Effector CD4-positive, alpha-beta T cell (primary cell): ENCODE measurements around the gene OGG1.

Experiments used
- DNase-seq: peaks from one replicate; pipeline ENCODE4 v3.0.0-alpha.2; 2020
- total RNA-seq: gene quantifications from one replicate; lab custom pipeline; 2026; lab: John Stamatoyannopoulos, UW

Gene OGG1
- total RNA-seq = 23.1 reads per million, percentile 50 among the genes with 10 or more reads in this experiment

DNA sequence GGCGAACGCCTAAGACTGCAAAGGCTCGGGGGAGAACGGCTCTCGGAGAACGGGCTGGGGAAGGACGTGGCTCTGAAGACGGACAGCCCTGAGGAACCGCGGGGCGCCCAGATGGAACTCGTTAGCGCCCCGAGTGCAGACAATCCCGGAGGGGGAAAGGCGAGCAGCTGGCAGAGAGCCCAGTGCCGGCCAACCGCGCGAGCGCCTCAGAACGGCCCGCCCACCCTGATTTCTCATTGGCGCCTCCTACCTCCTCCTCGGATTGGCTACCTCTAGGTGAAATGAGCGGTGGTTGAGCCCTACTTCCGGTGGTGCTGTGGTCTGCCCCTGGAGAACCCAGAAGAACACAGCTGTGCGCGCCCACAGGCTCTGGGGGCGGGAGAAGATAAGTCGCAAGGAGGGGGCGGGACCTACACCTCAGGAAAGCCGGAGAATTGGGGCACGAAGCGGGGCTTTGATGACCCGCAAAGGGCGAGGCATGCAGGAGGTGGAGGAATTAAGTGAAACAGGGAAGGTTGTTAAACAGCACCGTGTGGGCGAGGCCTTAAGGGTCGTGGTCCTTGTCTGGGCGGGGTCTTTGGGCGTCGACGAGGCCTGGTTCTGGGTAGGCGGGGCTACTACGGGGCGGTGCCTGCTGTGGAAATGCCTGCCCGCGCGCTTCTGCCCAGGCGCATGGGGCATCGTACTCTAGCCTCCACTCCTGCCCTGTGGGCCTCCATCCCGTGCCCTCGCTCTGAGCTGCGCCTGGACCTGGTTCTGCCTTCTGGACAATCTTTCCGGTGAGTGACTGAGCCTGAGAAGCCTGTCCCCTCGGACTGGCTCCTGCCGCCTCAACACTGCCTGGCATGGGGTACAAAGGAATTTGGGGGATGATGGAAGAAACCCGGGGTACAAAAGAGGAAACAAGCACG, at the start of gene OGG1:
Gene OGG1, plus strand, starts transcription at position 308 of the 911 bp plus-strand sequence. Its CDS starts 335 bp downstream, at position 643.
- DNase-seq = peak; percentile 94

DNA sequence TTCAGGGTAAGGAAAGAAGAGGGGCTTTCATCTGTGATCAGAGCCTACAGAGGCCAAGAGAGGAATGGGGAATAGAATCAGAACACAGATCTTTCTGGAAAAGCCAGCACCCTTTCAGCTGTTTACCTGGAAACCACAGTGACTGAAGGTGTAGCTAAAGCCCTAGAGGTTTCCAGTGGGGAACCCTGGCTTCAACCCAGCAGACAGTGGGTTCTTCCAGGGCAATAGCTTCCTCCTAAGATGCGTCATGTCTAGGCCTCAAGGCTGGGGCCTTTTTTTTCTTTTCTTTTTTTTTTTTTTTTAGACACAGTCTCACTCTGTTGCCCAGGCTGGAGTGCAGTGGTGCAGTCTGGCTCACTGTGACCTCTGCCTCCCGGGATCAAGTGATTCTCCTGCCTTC, 49.2 kb upstream of the OGG1 start:
- DNase-seq = no peak

GRCh38 chr3:9701006-9701405, 48.7 kb upstream of the OGG1 start:
- no peak for DNase-seq

DNA sequence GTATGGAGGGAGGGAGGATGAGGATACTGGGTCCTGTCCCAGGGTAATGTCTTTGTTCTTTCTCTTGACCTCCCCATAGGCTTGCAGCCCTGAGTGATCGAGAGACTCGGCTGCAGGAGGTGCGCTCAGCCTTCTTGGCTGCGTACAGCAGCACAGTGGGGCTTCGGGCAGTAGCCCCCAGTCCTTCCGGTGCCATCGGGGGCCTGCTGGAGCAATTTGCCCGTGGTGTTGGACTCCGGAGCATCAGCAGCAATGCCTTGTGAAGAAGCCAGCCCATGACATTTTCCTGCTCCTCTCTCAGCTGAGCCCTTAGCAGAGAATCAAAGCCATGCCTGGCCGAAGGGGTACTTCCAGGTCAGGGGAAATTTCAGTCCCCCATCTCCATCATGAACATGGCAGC, 48.0 kb upstream of the OGG1 start:
- no peak for DNase-seq

DNA sequence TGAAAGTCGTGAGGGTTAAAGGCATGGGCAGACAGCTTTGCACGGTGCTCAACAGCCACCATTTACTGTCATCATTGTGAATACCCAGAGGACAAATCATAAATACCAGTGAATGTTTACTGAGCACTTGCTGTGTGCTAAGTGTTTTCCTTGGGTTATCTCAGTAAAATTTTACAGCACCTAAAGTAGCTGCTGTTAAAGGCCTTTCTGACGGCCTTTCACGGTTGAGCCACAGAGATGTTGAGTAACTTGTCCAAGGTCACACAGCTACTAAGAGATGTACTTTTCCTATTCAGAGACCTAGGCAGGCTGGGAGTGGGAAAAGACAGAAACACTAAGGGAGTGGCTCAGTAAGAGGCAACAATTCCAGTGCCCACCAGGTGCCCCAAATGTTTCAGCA, 46.5 kb upstream of the OGG1 start:
- DNase-seq = no peak

DNA sequence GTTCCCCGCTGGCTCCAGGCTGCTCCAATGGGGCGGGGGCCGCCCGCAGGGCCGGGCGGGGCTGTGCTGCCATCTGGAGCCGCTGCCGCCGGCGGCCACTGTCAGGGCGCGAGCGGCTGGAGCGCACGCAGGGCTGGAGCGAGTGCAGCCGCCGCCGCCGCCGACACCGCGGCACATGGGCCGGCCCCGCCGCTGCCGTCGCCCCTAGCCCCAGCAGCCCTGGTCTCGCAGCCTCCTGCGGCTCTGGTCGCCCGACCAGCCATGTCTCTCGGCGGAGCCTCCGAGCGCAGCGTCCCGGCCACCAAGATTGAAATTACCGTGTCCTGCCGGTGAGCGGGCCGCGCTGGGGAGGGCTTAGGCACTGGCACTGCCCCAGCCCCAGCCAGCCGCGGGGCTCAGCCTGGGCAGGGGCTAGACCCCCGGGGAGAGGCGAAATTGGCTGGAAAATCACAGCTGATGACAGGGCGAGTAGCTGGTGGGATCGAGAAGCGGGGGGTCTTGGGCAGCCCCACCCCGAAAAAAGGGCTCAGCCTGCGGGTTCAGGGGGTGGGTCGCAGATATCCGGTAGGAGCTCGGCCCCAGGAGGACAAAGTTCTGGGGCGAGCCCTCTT, 45.9 kb upstream of the OGG1 start, which contains the start of gene CPNE9:
Gene CPNE9, plus strand, starts transcription at position 98 of the 611 bp plus-strand sequence. Its CDS starts 164 bp downstream, at position 262.
- DNase-seq = no peak

- no peak for DNase-seq
These were observed 45.1 kb upstream of the OGG1 start for GRCh38 chr3:9704347-9705322.

- DNase-seq = no peak
These were observed 39.5 kb upstream of the OGG1 start for GRCh38 chr3:9710174-9710739.

GRCh38 chr3:9712415-9712814, 37.3 kb upstream of the OGG1 start:
- no peak for DNase-seq

- DNase-seq = no peak
These were observed 36.6 kb upstream of the OGG1 start for GRCh38 chr3:9713142-9713541.

DNA sequence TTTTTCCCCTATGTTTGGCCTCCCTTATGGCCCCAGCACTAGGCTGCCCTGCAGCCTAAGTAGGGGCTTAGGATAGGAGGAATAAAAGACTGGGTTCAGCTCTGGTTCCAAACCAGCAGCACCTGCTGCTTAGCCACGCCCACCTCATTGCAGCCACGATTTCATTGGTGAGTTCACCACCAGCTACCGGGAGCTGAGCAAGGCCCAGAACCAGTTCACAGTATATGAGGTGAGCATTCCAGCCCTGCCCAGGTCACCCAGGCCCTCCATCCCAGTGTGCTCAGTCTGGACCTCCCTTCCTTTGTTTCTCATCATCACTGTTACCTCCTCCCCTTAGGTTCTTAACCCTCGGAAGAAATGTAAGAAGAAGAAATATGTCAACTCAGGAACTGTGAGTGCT, 34.6 kb upstream of the OGG1 start:
- DNase-seq = no peak

DNA sequence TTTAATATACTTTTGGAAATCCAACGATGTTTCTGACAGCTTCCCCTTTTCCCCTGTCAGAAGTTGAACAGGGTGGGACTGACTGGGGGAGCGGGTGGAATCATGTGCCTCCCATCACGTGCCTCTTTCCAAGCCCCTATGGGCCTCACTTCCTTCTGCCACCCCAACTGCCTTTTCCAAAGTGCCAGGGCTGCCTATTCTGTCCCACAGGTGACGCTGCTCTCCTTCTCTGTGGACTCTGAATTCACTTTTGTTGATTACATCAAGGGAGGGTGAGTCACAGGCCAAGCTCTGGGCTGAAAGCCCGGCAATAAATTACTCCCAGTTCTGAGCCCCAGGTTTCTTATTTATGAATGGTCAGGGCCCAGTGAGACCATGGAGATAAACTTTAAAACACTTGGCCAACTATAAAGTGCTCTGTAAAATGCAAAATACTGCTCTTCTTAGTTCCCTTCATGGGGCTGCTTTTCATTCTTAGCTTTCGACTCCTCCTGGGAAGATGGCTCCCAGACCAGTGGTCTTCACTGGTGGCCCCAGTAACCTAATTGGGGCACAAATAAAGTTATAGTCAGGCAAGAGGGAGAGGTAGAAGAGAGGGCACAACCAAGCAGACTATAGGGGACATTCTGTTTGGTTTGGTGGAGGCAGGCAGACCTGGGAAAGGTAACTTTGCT, 33.9 kb upstream of the OGG1 start:
- DNase-seq = no peak

GRCh38 chr3:9716801-9717555, 32.8 kb upstream of the OGG1 start:
- DNase-seq = no peak

- DNase-seq = no peak
These were observed 32.2 kb upstream of the OGG1 start for GRCh38 chr3:9717563-9717962.

DNA sequence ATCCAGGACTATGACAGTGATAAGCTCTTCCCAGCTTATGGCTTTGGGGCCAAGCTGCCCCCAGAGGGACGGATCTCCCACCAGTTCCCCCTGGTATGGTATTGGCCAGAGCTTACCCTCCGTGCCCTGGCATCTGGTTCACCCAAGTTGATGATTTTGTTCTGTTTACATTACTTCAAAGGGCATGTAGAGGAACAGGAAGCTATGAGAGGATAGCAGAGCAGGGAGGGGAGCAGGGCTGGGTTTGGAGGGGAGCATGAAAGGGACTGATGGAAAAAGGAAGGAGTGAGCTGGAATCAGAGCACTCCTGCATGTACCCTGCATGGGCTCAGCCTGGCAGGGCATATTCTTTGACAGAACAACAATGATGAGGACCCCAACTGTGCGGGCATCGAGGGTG, 31.6 kb upstream of the OGG1 start:
- DNase-seq = no peak

- DNase-seq = no peak
These were observed 28.6 kb upstream of the OGG1 start for GRCh38 chr3:9721015-9721699.

GRCh38 chr3:9721700-9722060, 28.1 kb upstream of the OGG1 start:
- no peak for DNase-seq

DNA sequence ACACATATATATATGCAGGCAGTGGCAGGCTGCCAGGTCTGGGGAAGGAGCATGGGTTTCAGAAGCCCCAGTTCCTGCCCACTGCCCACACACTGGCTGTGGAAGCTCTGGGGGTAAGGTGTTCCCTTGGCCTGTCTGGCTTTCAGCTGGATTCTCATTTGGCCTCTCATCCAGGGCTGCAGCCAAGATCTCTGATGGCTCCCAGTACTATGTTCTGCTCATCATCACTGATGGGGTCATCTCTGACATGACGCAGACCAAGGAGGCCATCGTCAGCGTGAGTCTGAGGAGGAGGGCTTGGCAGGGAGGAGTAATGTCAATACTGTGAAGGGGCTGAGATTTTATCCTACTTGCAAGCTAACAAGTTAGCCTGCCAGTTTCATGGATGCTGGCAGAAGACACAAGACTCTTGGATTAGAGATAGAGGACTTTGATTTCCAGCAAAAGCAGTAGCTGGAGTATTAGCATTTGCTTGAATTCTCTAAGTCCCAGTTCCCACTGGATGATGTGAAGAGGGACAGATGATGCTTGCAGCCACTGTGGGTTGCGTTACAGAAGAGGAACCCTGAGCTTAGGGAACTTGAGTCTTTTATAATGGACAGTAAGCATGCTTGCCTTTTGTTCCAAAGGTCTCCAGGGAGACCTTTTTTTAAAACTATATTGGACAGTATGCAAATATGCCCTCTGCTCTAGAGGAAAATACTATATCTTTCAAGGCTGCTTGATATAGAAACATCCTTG, 23.8 kb upstream of the OGG1 start:
- DNase-seq = no peak

GRCh38 chr3:9727041-9727595, 22.6 kb upstream of the OGG1 start:
- peak; percentile 38 for DNase-seq
